Measurements from ENCODE around the gene TMEM119.
A peak's percentile ranks its signal among the peaks of the same experiment; 100 is the strongest.

Gene TMEM119

GRCh38 chr12:108629151-108629550 is 31.3 kb upstream of the TMEM119 start:
- no peak for TF ChIP-seq CTCF (IDR thresholded peaks at IDR 0.05)
- Mint-ChIP-seq H3K4me3 (no peak overlapping the region), H3K36me3 (ENCODE audit: low read depth) (no peaks in the 10 kb centered on the region), H3K9me3 (no peaks in the 10 kb centered on the region), H3K4me1 (peaks cover 29% of the 10 kb centered on the region), H3K27ac (no peak overlapping the region), H3K27me3 (ENCODE audit: low read depth, poor library complexity) (no peaks in the 10 kb centered on the region)
- DNase-seq: no peak

GRCh38 chr12:108627134-108627920 is 29.4 kb upstream of the TMEM119 start:
- H3K36me3 Mint-ChIP-seq (ENCODE audit: low read depth): no peaks in the 10 kb centered on the region
- H3K4me1 Mint-ChIP-seq: peaks cover 23% of the 10 kb centered on the region
- DNase-seq: no peak
- TF ChIP-seq CTCF (IDR thresholded peaks at IDR 0.05): no peak
- H3K9me3 Mint-ChIP-seq: no peaks in the 10 kb centered on the region
- H3K4me3 Mint-ChIP-seq: no peak overlapping the region
- H3K27ac Mint-ChIP-seq: no peak overlapping the region
- no peaks in the 10 kb centered on the region for H3K27me3 Mint-ChIP-seq (ENCODE audit: low read depth, poor library complexity)

- no peak for TF ChIP-seq CTCF (IDR thresholded peaks at IDR 0.05)
- Mint-ChIP-seq H3K27me3 (ENCODE audit: low read depth, poor library complexity) (peaks cover under 1% of the 10 kb centered on the region), H3K36me3 (ENCODE audit: low read depth) (no peaks in the 10 kb centered on the region), H3K27ac (no peak overlapping the region), H3K9me3 (no peaks in the 10 kb centered on the region), H3K4me1 (peaks cover 24% of the 10 kb centered on the region), H3K4me3 (no peak overlapping the region)
- DNase-seq: no peak
Measured at GRCh38 chr12:108625228-108625627, 27.3 kb upstream of the TMEM119 start.

- DNase-seq: no peak
- Mint-ChIP-seq H3K9me3 (no peaks in the 10 kb centered on the region), H3K4me3 (no peak overlapping the region), H3K27me3 (ENCODE audit: low read depth, poor library complexity) (peaks cover 11% of the 10 kb centered on the region), H3K27ac (no peak overlapping the region), H3K4me1 (peaks cover 17% of the 10 kb centered on the region), H3K36me3 (ENCODE audit: low read depth) (no peaks in the 10 kb centered on the region)
- no peak for TF ChIP-seq CTCF (IDR thresholded peaks at IDR 0.05)
Measured at GRCh38 chr12:108623577-108623976, 25.7 kb upstream of the TMEM119 start.

GRCh38 chr12:108622921-108623514 is 25.1 kb upstream of the TMEM119 start:
- Mint-ChIP-seq H3K4me3 (no peak overlapping the region), H3K9me3 (no peaks in the 10 kb centered on the region), H3K36me3 (ENCODE audit: low read depth) (no peaks in the 10 kb centered on the region), H3K27me3 (ENCODE audit: low read depth, poor library complexity) (peaks cover 17% of the 10 kb centered on the region), H3K4me1 (peaks cover 17% of the 10 kb centered on the region), H3K27ac (no peak overlapping the region)
- DNase-seq: no peak
- no peak for TF ChIP-seq CTCF (IDR thresholded peaks at IDR 0.05)

GRCh38 chr12:108622421-108622820 is 24.5 kb upstream of the TMEM119 start:
- Mint-ChIP-seq H3K4me3 (no peak overlapping the region), H3K27me3 (ENCODE audit: low read depth, poor library complexity) (peaks cover 18% of the 10 kb centered on the region), H3K9me3 (no peaks in the 10 kb centered on the region), H3K36me3 (ENCODE audit: low read depth) (no peaks in the 10 kb centered on the region), H3K27ac (peak overlapping the region; percentile 89), H3K4me1 (peaks cover 19% of the 10 kb centered on the region)
- no peak for DNase-seq
- no peak for TF ChIP-seq CTCF (IDR thresholded peaks at IDR 0.05)
